BLaER1 treated with 17β-estradiol and CSF1 and Interleukin-3, amounts not matched to agents 10 nM and 100 nM (cell line): ENCODE data around the gene LECT2.

Source experiments
- H3K27ac ChIP-seq, 11 experiments: shearing (Covaris generic); formaldehyde crosslinking; 2 replicates each; pipeline ENCODE4 v1.8.1; 2022
- H3K27me3 ChIP-seq, 11 experiments: shearing (Covaris generic); formaldehyde crosslinking; 2 replicates each; pipeline ENCODE4 v1.8.1; 2022
- H3K36me3 ChIP-seq, 11 experiments: shearing (Covaris generic); formaldehyde crosslinking; 2 replicates each; pipeline ENCODE4 v1.8.1; 2022
- H3K4me1 ChIP-seq, 10 experiments: shearing (Covaris generic); formaldehyde crosslinking; 2 replicates each; pipeline ENCODE4 v1.8.1; 2022
- H3K4me2 ChIP-seq, 11 experiments: shearing (Covaris generic); formaldehyde crosslinking; 2 replicates each; pipeline ENCODE4 v1.8.1; 2022
- H3K4me3 ChIP-seq, 10 experiments: shearing (Covaris generic); formaldehyde crosslinking; 2 replicates each; pipeline ENCODE4 v1.8.1; 2022
- H3K9ac ChIP-seq, 11 experiments: shearing (Covaris generic); formaldehyde crosslinking; 2 replicates each; pipeline ENCODE4 v1.8.1; 2022
- H3K9me3 ChIP-seq, 11 experiments: shearing (Covaris generic); formaldehyde crosslinking; replicated peaks in 1 of 11; 2 replicates each; pipeline ENCODE4 v1.8.1; 2022
- H4K20me1 ChIP-seq, 11 experiments: shearing (Covaris generic); formaldehyde crosslinking; 2 replicates each; pipeline ENCODE4 v1.8.1; 2022
- Cebpa-rat ChIP-seq, 11 experiments: shearing (Covaris generic); IDR thresholded peaks; 2 replicates each; pipeline ENCODE4 v1.8.1; 2022

The LECT2 gene

DNA sequence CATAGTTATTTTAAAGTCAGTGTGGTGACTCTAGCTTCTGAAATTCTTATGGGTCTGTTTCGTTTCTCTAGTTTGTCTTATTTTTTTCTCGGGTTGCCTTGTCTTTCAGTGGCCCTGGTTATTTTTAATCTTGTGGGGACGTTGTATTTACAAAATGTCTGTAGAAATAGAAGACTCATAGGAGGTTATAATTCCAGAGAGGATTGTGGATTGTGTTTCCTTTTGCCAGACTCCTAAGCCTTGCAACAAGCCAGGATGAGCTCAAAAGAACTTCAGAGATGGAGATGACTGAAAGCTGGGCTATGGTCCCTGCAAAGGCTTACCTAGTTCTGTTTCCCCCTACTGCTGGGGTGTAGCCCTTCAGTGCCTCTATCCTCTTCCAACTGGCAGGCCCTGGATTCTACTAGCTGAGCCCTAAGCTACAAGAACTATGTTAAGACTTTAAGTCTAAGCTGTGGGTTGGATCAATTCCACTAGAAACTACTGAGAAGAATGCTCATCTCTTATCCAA lies 32.2 kb upstream of the LECT2 start:
- H3K27ac ChIP-seq, result no peak overlapping the region
- no peaks in the 10 kb centered on the region for H3K36me3 ChIP-seq
- no peak overlapping the region for H3K4me3 ChIP-seq
- H4K20me1 ChIP-seq, result no peaks in the 10 kb centered on the region
- peaks cover 0 to 15% (median 0%) of the 10 kb centered on the region in 10 experiments; a peak in 5 of 20 replicates for H3K4me1 ChIP-seq
- no peaks in the 10 kb centered on the region for H3K27me3 ChIP-seq
- no peak for TF ChIP-seq Cebpa-rat (IDR thresholded peaks at IDR 0.05)
- H3K4me2 ChIP-seq, result no peak overlapping the region
- no peak overlapping the region for H3K9ac ChIP-seq
- peaks cover 0 to 7% (median 0%) of the 10 kb centered on the region in 11 experiments; a peak in 4 of 22 replicates for H3K9me3 ChIP-seq

DNA sequence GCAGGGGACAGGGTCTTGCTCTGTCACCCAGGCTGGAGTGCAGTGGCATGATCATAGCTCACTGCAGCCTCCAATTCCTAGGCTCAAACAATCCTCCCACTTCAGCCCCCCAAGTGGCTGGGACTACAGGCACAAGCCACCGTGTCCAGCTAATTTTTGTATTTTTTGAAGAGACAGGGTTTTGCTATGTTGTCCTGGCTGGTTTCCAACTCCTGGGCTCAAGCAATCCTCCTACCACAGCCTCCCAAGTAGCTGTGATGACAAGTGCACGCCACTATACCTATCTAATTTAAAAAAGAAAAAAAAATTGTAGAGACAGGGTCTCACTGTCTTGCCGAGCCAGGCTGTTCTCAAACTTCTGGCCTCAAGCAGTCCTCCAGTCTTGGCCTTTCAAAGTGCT lies 31.6 kb upstream of the LECT2 start:
- TF ChIP-seq Cebpa-rat (IDR thresholded peaks at IDR 0.05), result no peak
- H3K36me3 ChIP-seq, result no peaks in the 10 kb centered on the region
- no peak overlapping the region for H3K4me2 ChIP-seq
- H3K27me3 ChIP-seq, result no peaks in the 10 kb centered on the region
- no peak overlapping the region for H3K9ac ChIP-seq
- peaks cover 0 to 12% (median 0%) of the 10 kb centered on the region in 11 experiments; a peak in 4 of 22 replicates for H3K9me3 ChIP-seq
- peaks cover 0 to 15% (median 0%) of the 10 kb centered on the region in 10 experiments; a peak in 5 of 20 replicates for H3K4me1 ChIP-seq
- no peak overlapping the region for H3K27ac ChIP-seq
- no peaks in the 10 kb centered on the region for H4K20me1 ChIP-seq
- no peak overlapping the region for H3K4me3 ChIP-seq

DNA sequence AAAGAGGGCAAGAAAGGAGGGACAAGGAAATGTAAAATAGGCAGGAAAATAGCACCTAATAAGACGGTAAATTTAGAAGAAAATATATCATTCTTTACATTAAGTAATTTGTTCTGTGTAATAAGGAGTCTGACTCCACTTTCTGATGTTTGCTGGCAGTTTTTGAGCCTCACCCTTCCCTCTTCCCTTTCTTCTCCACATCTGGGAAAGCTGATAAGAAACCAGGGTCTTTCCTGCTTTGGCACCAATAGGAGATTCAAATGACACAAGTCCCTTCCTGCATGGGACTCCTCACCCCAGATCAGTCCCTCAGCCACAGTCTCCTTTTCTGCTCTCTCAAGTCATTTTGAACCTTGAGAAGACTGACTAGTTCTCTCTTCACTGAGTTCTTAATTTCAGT lies 31.2 kb upstream of the LECT2 start:
- no peak for TF ChIP-seq Cebpa-rat (IDR thresholded peaks at IDR 0.05)
- Histone ChIP-seq H3K4me2 (no peak overlapping the region), H4K20me1 (no peaks in the 10 kb centered on the region), H3K36me3 (no peaks in the 10 kb centered on the region), H3K27me3 (no peaks in the 10 kb centered on the region), H3K4me3 (no peak overlapping the region), H3K4me1 (peaks cover 0 to 14% (median 0%) of the 10 kb centered on the region in 10 experiments; a peak in 5 of 20 replicates), H3K27ac (no peak overlapping the region), H3K9ac (no peak overlapping the region), H3K9me3 (peaks cover 0 to 12% (median 0%) of the 10 kb centered on the region in 11 experiments; a peak in 4 of 22 replicates)

DNA sequence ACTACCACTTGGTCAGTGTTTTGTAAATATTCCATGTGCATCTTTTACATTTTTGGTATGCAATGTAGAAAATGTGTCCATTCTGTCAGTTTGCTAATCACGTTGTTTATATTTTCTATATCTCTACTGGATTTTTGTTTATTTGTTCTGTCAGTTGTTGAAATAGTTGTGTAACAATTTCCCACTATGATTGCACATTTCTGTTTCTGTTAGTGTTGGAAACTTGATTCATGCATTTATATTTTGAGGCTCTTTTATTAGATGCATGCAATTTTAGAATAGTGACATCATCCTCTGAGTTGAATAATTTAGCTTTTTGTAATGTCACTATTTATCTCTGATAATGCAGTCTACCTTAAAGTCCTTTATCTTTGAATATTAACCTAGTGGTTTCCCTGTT lies 25.8 kb upstream of the LECT2 start:
- H3K4me2 ChIP-seq, result no peak overlapping the region
- peaks cover 0 to 6% (median 0%) of the 10 kb centered on the region in 11 experiments; a peak in 2 of 22 replicates for H3K9me3 ChIP-seq
- no peaks in the 10 kb centered on the region for H3K36me3 ChIP-seq
- no peaks in the 10 kb centered on the region for H3K4me1 ChIP-seq
- H3K27me3 ChIP-seq, result no peaks in the 10 kb centered on the region
- H4K20me1 ChIP-seq, result no peaks in the 10 kb centered on the region
- no peak overlapping the region for H3K27ac ChIP-seq
- no peak for TF ChIP-seq Cebpa-rat (IDR thresholded peaks at IDR 0.05)
- H3K9ac ChIP-seq, result no peak overlapping the region
- H3K4me3 ChIP-seq, result no peak overlapping the region

DNA sequence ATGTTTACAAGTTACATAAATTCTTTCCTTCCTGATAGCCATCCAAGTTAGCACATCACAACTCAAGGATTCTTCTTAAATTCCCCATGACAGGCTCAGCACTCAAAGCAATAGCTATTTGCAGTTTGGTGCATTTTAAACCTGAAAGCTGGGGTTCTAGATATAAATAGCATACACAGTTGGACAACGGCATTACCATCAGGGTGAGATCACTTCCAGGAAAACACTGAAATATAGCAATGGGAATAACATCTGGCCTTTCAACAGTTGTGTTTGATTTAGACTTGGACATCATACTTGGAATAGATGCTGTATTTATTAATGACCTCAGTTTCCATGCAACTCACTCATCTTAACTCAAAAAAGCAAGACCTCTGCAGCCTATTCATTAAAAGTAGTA lies 24.7 kb upstream of the LECT2 start:
- Histone ChIP-seq H3K36me3 (no peaks in the 10 kb centered on the region), H3K4me1 (no peaks in the 10 kb centered on the region), H3K9me3 (peaks cover 0 to 6% (median 0%) of the 10 kb centered on the region in 11 experiments; a peak in 2 of 22 replicates), H3K27ac (no peak overlapping the region), H3K4me2 (no peak overlapping the region), H4K20me1 (no peaks in the 10 kb centered on the region), H3K27me3 (no peaks in the 10 kb centered on the region; a peak in 1 of 22 replicates), H3K4me3 (no peak overlapping the region), H3K9ac (no peak overlapping the region)
- TF ChIP-seq Cebpa-rat (IDR thresholded peaks at IDR 0.05), result no peak

DNA sequence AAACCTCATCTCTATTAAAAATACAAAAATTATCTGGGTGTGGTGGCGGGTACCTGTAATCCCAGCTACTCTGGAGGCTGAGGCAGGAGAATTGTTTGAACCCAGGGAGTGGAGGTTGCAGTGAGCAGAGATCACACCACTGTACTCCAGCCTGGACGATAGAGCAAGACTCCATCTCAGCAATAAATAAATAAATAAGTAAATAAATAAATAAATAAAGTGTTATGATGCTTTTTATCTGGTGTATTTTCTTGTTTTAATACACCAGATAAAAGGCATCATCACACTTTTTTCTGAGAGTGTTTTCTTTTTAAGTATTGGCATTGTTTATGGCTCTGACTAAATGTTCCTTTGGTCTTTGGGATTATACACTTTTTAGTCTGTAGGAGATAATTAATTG lies 24.2 kb upstream of the LECT2 start:
- Histone ChIP-seq H3K27me3 (no peaks in the 10 kb centered on the region; a peak in 1 of 22 replicates), H4K20me1 (no peaks in the 10 kb centered on the region), H3K9ac (no peak overlapping the region), H3K4me1 (no peaks in the 10 kb centered on the region), H3K27ac (no peak overlapping the region), H3K4me3 (no peak overlapping the region), H3K4me2 (no peak overlapping the region), H3K36me3 (no peaks in the 10 kb centered on the region), H3K9me3 (peaks cover 0 to 6% (median 0%) of the 10 kb centered on the region in 11 experiments; a peak in 2 of 22 replicates)
- no peak for TF ChIP-seq Cebpa-rat (IDR thresholded peaks at IDR 0.05)

DNA sequence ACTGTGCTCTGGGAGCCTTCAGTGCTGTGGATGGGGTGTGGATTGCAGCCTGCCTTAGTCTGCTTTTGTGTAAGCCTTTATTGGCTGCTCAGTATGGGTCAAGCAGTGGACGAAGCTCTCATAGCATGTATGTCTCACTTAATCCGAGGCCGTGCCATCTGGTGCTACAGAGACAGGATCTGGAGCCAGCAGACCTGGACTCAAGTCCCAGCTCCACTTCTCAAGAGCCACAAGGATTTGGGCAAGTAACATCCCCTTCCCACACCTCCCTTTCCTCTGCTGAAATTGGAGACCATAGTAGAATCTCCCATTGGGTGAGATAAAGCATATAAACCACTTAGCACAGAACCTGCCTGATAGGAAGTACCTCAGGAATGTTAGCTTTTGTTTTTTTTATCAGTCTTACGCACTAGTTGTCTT lies 23.4 kb upstream of the LECT2 start:
- no peaks in the 10 kb centered on the region for H4K20me1 ChIP-seq
- no peak overlapping the region for H3K4me3 ChIP-seq
- H3K27ac ChIP-seq, result no peak overlapping the region
- no peak for TF ChIP-seq Cebpa-rat (IDR thresholded peaks at IDR 0.05)
- no peaks in the 10 kb centered on the region; a peak in 1 of 22 replicates for H3K27me3 ChIP-seq
- no peaks in the 10 kb centered on the region for H3K36me3 ChIP-seq
- no peak overlapping the region for H3K4me2 ChIP-seq
- H3K9me3 ChIP-seq, result peaks cover 0 to 6% (median 0%) of the 10 kb centered on the region in 11 experiments; a peak in 2 of 22 replicates
- no peaks in the 10 kb centered on the region for H3K4me1 ChIP-seq
- H3K9ac ChIP-seq, result no peak overlapping the region

DNA sequence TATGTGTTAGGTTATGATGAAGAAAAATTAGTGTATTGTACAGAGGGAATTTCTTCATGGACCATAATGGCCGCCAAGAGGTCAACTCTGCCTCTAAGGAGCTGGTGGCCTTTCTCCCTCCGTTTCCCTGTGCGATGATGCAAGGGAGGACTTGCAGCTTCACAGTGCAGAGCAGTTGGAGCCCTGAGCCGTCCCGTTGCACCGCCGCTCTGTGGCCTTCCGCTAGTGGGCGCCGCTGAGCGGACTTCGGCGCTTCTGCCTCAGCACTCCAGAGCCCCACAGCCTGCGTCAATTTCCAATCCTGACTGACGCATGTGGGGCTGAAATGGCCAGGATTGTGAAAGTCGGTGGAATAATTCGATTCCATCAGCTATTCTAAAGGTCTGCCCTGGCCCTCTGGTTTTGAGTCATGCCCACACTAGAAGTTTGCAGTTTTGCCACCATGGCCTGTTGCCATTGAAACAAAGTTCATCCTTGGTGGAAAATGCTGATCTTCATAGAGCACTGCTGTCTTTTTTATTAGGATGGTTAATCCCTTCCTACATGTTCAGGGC lies 22.7 kb upstream of the LECT2 start:
- Histone ChIP-seq H3K9me3 (peaks cover 0 to 6% (median 0%) of the 10 kb centered on the region in 11 experiments; a peak in 2 of 22 replicates), H3K4me1 (no peaks in the 10 kb centered on the region), H3K27me3 (no peaks in the 10 kb centered on the region; a peak in 1 of 22 replicates), H3K4me2 (no peak overlapping the region), H3K4me3 (no peak overlapping the region), H3K27ac (no peak overlapping the region), H3K36me3 (no peaks in the 10 kb centered on the region), H3K9ac (no peak overlapping the region), H4K20me1 (no peaks in the 10 kb centered on the region)
- TF ChIP-seq Cebpa-rat (IDR thresholded peaks at IDR 0.05), result no peak

DNA sequence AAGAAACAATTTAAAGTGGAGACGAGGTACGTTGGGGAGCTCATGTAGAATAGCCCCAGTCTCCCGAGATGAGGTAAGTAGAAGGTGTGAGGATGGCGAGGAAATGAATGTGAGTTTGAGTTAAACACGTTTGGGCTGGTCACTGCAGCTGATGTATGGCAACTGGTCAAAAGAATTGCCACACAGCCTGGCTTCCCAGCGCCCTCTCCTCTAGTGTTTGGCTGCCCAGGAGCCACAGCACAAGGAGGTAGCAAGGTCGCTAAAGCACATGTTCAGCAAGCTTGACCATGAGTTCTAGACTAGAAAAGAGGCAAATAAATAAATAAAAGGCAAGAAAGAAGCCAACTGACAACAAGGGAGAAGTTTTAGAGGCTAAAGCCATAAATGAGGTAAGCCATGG lies 21.4 kb upstream of the LECT2 start:
- Histone ChIP-seq H3K9ac (no peak overlapping the region), H3K27me3 (no peaks in the 10 kb centered on the region; a peak in 1 of 22 replicates), H3K4me2 (no peak overlapping the region), H3K9me3 (peaks cover 0 to 4% (median 0%) of the 10 kb centered on the region in 11 experiments; a peak in 2 of 22 replicates), H4K20me1 (no peaks in the 10 kb centered on the region), H3K36me3 (no peaks in the 10 kb centered on the region), H3K4me3 (no peak overlapping the region), H3K27ac (no peak overlapping the region), H3K4me1 (no peaks in the 10 kb centered on the region)
- no peak for TF ChIP-seq Cebpa-rat (IDR thresholded peaks at IDR 0.05)

DNA sequence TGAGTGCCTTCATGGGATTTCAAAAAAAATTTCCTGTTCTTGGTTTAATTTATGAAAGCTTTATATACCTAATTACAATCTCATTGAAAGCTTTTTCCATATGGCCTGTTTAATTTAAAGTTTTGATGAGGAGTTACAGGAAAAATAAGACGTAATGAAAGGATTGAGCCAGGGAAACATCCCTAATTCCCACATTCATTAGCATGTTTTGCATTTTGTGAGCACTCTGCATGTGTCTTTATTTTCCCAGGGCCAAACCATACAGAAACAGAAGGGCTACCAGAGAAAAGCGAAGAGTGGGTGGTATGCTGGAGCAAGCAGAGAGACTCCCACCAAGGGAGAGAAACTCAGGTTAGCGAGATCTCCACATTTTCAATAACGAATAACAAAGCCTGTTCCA lies 20.3 kb upstream of the LECT2 start:
- Histone ChIP-seq H4K20me1 (no peaks in the 10 kb centered on the region), H3K4me1 (no peaks in the 10 kb centered on the region), H3K36me3 (no peaks in the 10 kb centered on the region), H3K27me3 (no peaks in the 10 kb centered on the region; a peak in 1 of 22 replicates), H3K9me3 (peaks cover 0 to 10% (median 0%) of the 10 kb centered on the region in 11 experiments; a peak in 4 of 22 replicates), H3K4me2 (no peak overlapping the region), H3K4me3 (no peak overlapping the region), H3K27ac (no peak overlapping the region), H3K9ac (no peak overlapping the region)
- no peak for TF ChIP-seq Cebpa-rat (IDR thresholded peaks at IDR 0.05)
